ENCODE data around the gene CD320. TPM values are rescaled to one million over a fixed set of nuclear protein-coding genes. Genes with fewer than 3 reads are reported as not detected.

CD320 gene
- total RNA-seq, 1 experiment from 2014 or later: 42.9 TPM

GRCh38 chr19:8253678-8254077 lies 54.5 kb downstream of the CD320 start:
- Histone ChIP-seq H3K36me3 (ENCODE audit: low read depth) (no peaks in the 10 kb centered on the region), H3K9me3 (ENCODE audit: insufficient read depth, low read depth) (no peaks in the 10 kb centered on the region), H3F3A (ENCODE audit: insufficient read depth, low read depth) (no peaks in the 10 kb centered on the region), H3K27me3 (ENCODE audit: insufficient read depth, low read depth) (no peaks in the 10 kb centered on the region), H3K79me2 (ENCODE audit: low read depth) (no peaks in the 10 kb centered on the region), H4K20me1 (ENCODE audit: insufficient read depth) (no peaks in the 10 kb centered on the region), H3K4me3 (no peak overlapping the region), H3K9me2 (ENCODE audit: insufficient read depth) (no peaks in the 10 kb centered on the region), H3K27ac (no peak overlapping the region), H2AFZ (no peak overlapping the region), H3K4me2 (no peak overlapping the region), H3K4me1 (replicated peaks; ENCODE audit: insufficient read depth) (no peaks in the 10 kb centered on the region)
- ChIA-PET CTCF (interaction anchor here (0.7 to 0.9 kb wide), 3 partner anchors 95 to 325 kb away, joined by 3 to 14 read pairs (median 5); partner anchors contain the start of gene TIMM44), POLR2A (ENCODE audit: unreplicated experiment) (interaction anchor here (0.6 kb wide), 1 partner anchor 288 kb away, joined by 3 read pairs; no protein-coding TSS in a partner anchor)
- BruUV-seq (replicated peaks): no TSS peak
- TF ChIP-seq CTCF (conservative IDR thresholded peaks at IDR 0.05) (no peak), EZH2 (IDR thresholded peaks at IDR 0.05; ENCODE audit: low read depth) (no peak)
- intact Hi-C loops (cut with micrococcal nuclease; ENCODE audit: unreplicated experiment): loop anchor here (1.0 to 10.0 kb wide), 4 partner anchors 95 to 399 kb away; partner anchors contain the start of gene CTXN1
- DNase-seq: no peak

GRCh38 chr19:8252922-8253589 lies 55.1 kb downstream of the CD320 start:
- POLR2A ChIA-PET (ENCODE audit: unreplicated experiment): interaction anchor here (0.6 kb wide), 1 partner anchor 287 kb away, joined by 3 read pairs; no protein-coding TSS in a partner anchor
- H3K9me3 ChIP-seq (ENCODE audit: insufficient read depth, low read depth): no peaks in the 10 kb centered on the region
- no peaks in the 10 kb centered on the region for H3K79me2 ChIP-seq (ENCODE audit: low read depth)
- intact Hi-C loops (cut with micrococcal nuclease; ENCODE audit: unreplicated experiment): loop anchor here (1.0 to 10.0 kb wide), 4 partner anchors 95 to 398 kb away; partner anchors contain the start of gene CTXN1
- no peaks in the 10 kb centered on the region for H3K4me1 ChIP-seq (replicated peaks; ENCODE audit: insufficient read depth)
- no peak overlapping the region for H3K27ac ChIP-seq
- no TSS peak for BruUV-seq (replicated peaks)
- H2AFZ ChIP-seq: no peak overlapping the region
- no peaks in the 10 kb centered on the region for H3F3A ChIP-seq (ENCODE audit: insufficient read depth, low read depth)
- H3K9me2 ChIP-seq (ENCODE audit: insufficient read depth): no peaks in the 10 kb centered on the region
- H4K20me1 ChIP-seq (ENCODE audit: insufficient read depth): no peaks in the 10 kb centered on the region
- no peaks in the 10 kb centered on the region for H3K27me3 ChIP-seq (ENCODE audit: insufficient read depth, low read depth)
- DNase-seq: peak; percentile 65 to 79
- CTCF ChIA-PET: interaction anchor here (0.6 to 0.9 kb wide), 4 partner anchors 95 to 324 kb away, joined by 3 to 14 read pairs (median 4); partner anchors contain the start of gene TIMM44
- H3K4me2 ChIP-seq: no peak overlapping the region
- no peak overlapping the region for H3K4me3 ChIP-seq
- TF ChIP-seq EZH2 (IDR thresholded peaks at IDR 0.05; ENCODE audit: low read depth) (no peak), CTCF (conservative IDR thresholded peaks at IDR 0.05) (peak; percentile 99)
- no peaks in the 10 kb centered on the region for H3K36me3 ChIP-seq (ENCODE audit: low read depth)

Other genes starting within 250 kb of the CD320 start
- gene FBN3, start 158.8 kb downstream of the CD320 start, total RNA-seq (2021): 0.05 TPM in 1 of 2 replicates, not detected in the other
- 7.2 and 8.4 TPM in 2 replicates for gene CERS4, start 99.0 kb downstream of the CD320 start, total RNA-seq (2021)
- 49.8 and 61.7 TPM in 2 replicates for gene NDUFA7, start 13.0 kb upstream of the CD320 start, total RNA-seq (2021)
- gene RPS28, start 13.1 kb upstream of the CD320 start, total RNA-seq (2021): 1,283 and 1,512 TPM in 2 replicates
- 0.37 and 1.6 TPM in 2 replicates for gene KANK3, start 34.9 kb upstream of the CD320 start, total RNA-seq (2021)
- 0.30 TPM in 1 of 2 replicates, not detected in the other for gene ANGPTL4, start 55.8 kb upstream of the CD320 start, total RNA-seq (2021)
- gene RAB11B, start 82.0 kb upstream of the CD320 start, total RNA-seq (2021): 119 and 126 TPM in 2 replicates
- gene MARCHF2, start 104.9 kb upstream of the CD320 start, total RNA-seq (2021): 16.6 and 25.2 TPM in 2 replicates
- gene HNRNPM, start 136.6 kb upstream of the CD320 start, total RNA-seq (2021): 220 and 239 TPM in 2 replicates
- gene PRAM1, start 194.3 kb upstream of the CD320 start, total RNA-seq (2021): 0.85 and 0.90 TPM in 2 replicates
- 22.1 and 22.4 TPM in 2 replicates for gene ZNF414, start 205.8 kb upstream of the CD320 start, total RNA-seq (2021)